ENCODE results near the gene ACOX1. TPM values are rescaled to one million over a fixed set of nuclear protein-coding genes. Genes with fewer than 3 reads are reported as not detected.
A peak's percentile ranks its signal among the peaks of the same experiment; 100 is the strongest.

ACOX1 gene
- total and polyA plus RNA-seq, 2 of the 13 experiments (the other 11 are each of a cell fraction or from before 2014, with no cell fraction given) = 86.4 to 120 TPM

DNA sequence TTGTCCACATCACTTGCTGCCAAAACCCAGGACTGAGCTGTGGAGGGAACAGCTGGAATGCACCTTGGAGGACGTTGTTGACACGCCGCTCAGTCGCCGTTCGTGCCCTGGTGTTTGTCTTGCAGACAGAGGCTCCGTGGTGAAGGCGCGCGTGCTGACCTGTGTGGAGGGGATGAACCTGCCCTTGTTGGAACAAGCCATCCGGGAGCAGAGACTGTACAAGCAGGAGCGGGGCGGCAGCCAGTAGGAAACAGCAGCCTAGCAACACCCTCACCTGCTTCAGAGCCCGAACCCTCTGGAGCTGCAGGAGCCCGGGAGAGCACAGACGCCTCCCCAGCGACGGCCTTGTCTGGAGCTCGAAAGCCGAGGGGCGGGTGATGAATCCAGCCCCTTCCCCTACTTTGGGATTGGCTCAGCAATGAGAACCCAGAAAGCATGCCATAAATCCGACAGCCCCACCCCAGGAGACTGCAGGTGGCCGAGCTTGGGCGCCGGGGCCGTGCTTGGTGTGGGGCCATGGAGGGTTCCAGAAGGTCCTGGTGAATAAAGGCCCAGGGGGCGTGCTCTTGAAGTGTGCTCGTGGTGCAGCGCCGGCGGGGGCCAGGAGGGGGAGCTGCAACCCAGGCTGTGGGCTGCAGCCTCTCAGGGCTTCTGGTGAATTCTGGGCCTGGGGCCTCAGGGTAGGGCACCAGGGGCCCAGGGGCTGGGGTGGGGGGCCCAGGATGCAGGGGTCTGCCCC is 21.2 kb upstream of the ACOX1 start (continued):
- TF ChIP-seq, protein P1, sequence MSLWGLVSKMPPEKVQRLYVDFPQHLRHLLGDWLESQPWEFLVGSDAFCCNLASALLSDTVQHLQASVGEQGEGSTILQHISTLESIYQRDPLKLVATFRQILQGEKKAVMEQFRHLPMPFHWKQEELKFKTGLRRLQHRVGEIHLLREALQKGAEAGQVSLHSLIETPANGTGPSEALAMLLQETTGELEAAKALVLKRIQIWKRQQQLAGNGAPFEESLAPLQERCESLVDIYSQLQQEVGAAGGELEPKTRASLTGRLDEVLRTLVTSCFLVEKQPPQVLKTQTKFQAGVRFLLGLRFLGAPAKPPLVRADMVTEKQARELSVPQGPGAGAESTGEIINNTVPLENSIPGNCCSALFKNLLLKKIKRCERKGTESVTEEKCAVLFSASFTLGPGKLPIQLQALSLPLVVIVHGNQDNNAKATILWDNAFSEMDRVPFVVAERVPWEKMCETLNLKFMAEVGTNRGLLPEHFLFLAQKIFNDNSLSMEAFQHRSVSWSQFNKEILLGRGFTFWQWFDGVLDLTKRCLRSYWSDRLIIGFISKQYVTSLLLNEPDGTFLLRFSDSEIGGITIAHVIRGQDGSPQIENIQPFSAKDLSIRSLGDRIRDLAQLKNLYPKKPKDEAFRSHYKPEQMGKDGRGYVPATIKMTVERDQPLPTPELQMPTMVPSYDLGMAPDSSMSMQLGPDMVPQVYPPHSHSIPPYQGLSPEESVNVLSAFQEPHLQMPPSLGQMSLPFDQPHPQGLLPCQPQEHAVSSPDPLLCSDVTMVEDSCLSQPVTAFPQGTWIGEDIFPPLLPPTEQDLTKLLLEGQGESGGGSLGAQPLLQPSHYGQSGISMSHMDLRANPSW (CRISPR knock-in tag; IDR thresholded peaks at IDR 0.05; ENCODE audit: borderline replicate concordance) = no peak
- TF ChIP-seq SP1 (IDR thresholded peaks at IDR 0.05) (no peak), SP1 (CRISPR knock-in tag; IDR thresholded peaks at IDR 0.05) (peak; percentile 67), TEAD2 (CRISPR knock-in tag; IDR thresholded peaks at IDR 0.05) (no peak), ZNF83 (CRISPR knock-in tag; IDR thresholded peaks at IDR 0.05; ENCODE audit: borderline replicate concordance) (no peak), ZBTB42 (CRISPR knock-in tag; IDR thresholded peaks at IDR 0.05) (no peak), ZNF841 (CRISPR knock-in tag; IDR thresholded peaks at IDR 0.05; ENCODE audit: borderline replicate concordance) (no peak), KLF6 (CRISPR knock-in tag; IDR thresholded peaks at IDR 0.05) (no peak; the same call in 1 of the 2 replicates), EHMT2 (IDR thresholded peaks at IDR 0.05; ENCODE audit: borderline replicate concordance, low read depth, low read length) (no peak), MIER3 (CRISPR knock-in tag; IDR thresholded peaks at IDR 0.05; ENCODE audit: borderline replicate concordance) (peak; percentile 22; the same call in 1 of the 2 replicates), CEBPZ (IDR thresholded peaks at IDR 0.05; ENCODE audit: low read length) (no peak), NFKB2 (CRISPR knock-in tag; IDR thresholded peaks at IDR 0.05; ENCODE audit: borderline replicate concordance) (peak; percentile 71; the same call in 1 of the 2 replicates), JUND (CRISPR knock-in tag; IDR thresholded peaks at IDR 0.05) (no peak), MAFK (conservative IDR thresholded peaks at IDR 0.05 in 1 of 2, IDR thresholded peaks at IDR 0.05 in 1 of 2; ENCODE audit: low read length in 2 of 2) (no peak), MNT (IDR thresholded peaks at IDR 0.05) (no peak), ZNF354B (CRISPR knock-in tag; IDR thresholded peaks at IDR 0.05) (peak; percentile 50; the same call in 1 of the 2 replicates), TBX3 (IDR thresholded peaks at IDR 0.05; ENCODE audit: borderline replicate concordance) (no peak), ZNF253 (CRISPR knock-in tag; IDR thresholded peaks at IDR 0.05; ENCODE audit: borderline replicate concordance) (no peak), THYN1 (CRISPR knock-in tag; IDR thresholded peaks at IDR 0.05; ENCODE audit: borderline replicate concordance, low read depth) (no peak), ZNF652 (CRISPR knock-in tag; IDR thresholded peaks at IDR 0.05; ENCODE audit: borderline replicate concordance, low read depth) (no peak), MBNL3 (CRISPR knock-in tag; conservative IDR thresholded peaks at IDR 0.05) (no peak), KDM3A (CRISPR knock-in tag; IDR thresholded peaks at IDR 0.05; ENCODE audit: low read depth) (no peak)
- TF ChIP-seq, protein P2, sequence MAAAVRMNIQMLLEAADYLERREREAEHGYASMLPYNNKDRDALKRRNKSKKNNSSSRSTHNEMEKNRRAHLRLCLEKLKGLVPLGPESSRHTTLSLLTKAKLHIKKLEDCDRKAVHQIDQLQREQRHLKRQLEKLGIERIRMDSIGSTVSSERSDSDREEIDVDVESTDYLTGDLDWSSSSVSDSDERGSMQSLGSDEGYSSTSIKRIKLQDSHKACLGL (CRISPR knock-in tag; IDR thresholded peaks at IDR 0.05) = no peak; the same call in 1 of the 2 replicates
